ENCODE results near the gene TMEM59L. TPM values are rescaled to one million over a fixed set of nuclear protein-coding genes. Genes with fewer than 3 reads are reported as not detected.

Gene TMEM59L
- total RNA-seq, 3 donors from 2014 or later (not counting 1 experiment from before 2014, with no cell fraction given): not detected

DNA sequence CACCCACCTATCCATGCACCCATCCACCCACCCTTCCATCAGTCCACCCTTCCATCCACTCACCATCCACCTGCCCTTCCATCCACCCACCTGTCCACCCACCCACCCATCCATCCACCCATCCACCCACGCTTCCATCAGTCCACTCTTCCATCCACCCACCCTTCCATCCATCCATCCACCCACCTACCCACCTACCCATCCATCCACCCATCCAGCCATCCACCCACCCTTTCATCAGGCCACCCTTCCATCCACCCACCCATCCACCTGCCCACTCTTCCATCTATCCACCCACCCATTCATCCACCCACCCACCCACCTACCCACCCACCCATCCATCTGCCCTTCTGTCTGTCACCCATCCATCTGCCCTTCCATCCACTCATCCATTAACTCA is 41.2 kb downstream of the TMEM59L start:
- Mint-ChIP-seq H3K27me3 (ENCODE audit: low read depth in 2 of 2) (no peaks in the 10 kb centered on the region), H3K4me3 (no peak overlapping the region), H3K36me3 (no peaks in the 10 kb centered on the region), H3K4me1 (peaks cover 28 to 55% of the 10 kb centered on the region in 2 donors), H3K27ac (no peak overlapping the region), H3K9me3 (peaks cover 0 to 4% of the 10 kb centered on the region in 2 donors)
- H3K36me3 ChIP-seq (ENCODE audit: control insufficient read depth, insufficient read depth, low read length): no peaks in the 10 kb centered on the region
- DNase-seq: no peak
- H3K27me3 ChIP-seq (ENCODE audit: control insufficient read depth, insufficient read depth, low read length): no peaks in the 10 kb centered on the region
- no peaks in the 10 kb centered on the region for H3K9me3 ChIP-seq (ENCODE audit: control insufficient read depth, insufficient read depth, low read length)
- no peak overlapping the region for H3K4me3 ChIP-seq (ENCODE audit: low read length)
- H3K4me1 ChIP-seq (ENCODE audit: control insufficient read depth, insufficient read depth, low read length): peaks cover 20% of the 10 kb centered on the region
- intact Hi-C loops (cut with micrococcal nuclease): no loop called here
- WGBS (ENCODE audit: insufficient coverage): 95% methylated on average over 1 of the region's 1 CpG
- ATAC-seq: no peak
- H3K27ac ChIP-seq (ENCODE audit: low read length): no peak overlapping the region
- TF ChIP-seq, protein P1, sequence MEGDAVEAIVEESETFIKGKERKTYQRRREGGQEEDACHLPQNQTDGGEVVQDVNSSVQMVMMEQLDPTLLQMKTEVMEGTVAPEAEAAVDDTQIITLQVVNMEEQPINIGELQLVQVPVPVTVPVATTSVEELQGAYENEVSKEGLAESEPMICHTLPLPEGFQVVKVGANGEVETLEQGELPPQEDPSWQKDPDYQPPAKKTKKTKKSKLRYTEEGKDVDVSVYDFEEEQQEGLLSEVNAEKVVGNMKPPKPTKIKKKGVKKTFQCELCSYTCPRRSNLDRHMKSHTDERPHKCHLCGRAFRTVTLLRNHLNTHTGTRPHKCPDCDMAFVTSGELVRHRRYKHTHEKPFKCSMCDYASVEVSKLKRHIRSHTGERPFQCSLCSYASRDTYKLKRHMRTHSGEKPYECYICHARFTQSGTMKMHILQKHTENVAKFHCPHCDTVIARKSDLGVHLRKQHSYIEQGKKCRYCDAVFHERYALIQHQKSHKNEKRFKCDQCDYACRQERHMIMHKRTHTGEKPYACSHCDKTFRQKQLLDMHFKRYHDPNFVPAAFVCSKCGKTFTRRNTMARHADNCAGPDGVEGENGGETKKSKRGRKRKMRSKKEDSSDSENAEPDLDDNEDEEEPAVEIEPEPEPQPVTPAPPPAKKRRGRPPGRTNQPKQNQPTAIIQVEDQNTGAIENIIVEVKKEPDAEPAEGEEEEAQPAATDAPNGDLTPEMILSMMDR (IDR thresholded peaks at IDR 0.05): no peak

DNA sequence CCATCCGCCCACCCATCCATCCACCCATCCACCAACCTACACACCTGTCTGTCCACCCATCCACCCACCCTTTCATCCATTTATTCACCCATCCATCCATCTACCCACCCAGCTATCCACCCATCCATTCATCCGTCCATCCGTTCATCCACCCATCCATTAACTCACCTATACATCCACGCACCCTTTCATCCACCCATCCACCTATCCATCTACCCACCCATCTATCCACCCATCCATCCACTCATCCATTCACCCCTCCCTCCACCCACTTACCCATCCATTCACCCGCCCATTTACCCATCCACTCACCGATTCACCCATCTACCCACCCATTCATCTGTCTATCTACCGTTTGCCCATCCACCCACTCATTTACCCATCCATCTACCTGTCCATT is 41.8 kb downstream of the TMEM59L start:
- no peak overlapping the region for H3K27ac Mint-ChIP-seq
- DNase-seq: no peak
- TF ChIP-seq, protein P1 (IDR thresholded peaks at IDR 0.05): no peak
- H3K27me3 Mint-ChIP-seq (ENCODE audit: low read depth in 2 of 2): no peaks in the 10 kb centered on the region
- H3K4me1 Mint-ChIP-seq: peaks cover 27 to 54% of the 10 kb centered on the region in 2 donors
- intact Hi-C loops (cut with micrococcal nuclease): no loop called here
- WGBS (ENCODE audit: insufficient coverage): 97% methylated on average over 7 of the region's 7 CpGs
- no peaks in the 10 kb centered on the region for H3K36me3 Mint-ChIP-seq
- no peaks in the 10 kb centered on the region for H3K27me3 ChIP-seq (ENCODE audit: control insufficient read depth, insufficient read depth, low read length)
- H3K4me1 ChIP-seq (ENCODE audit: control insufficient read depth, insufficient read depth, low read length): peaks cover 20% of the 10 kb centered on the region
- H3K4me3 Mint-ChIP-seq: no peak overlapping the region
- ATAC-seq: no peak
- H3K36me3 ChIP-seq (ENCODE audit: control insufficient read depth, insufficient read depth, low read length): no peaks in the 10 kb centered on the region
- no peak overlapping the region for H3K27ac ChIP-seq (ENCODE audit: low read length)
- H3K9me3 ChIP-seq (ENCODE audit: control insufficient read depth, insufficient read depth, low read length): no peaks in the 10 kb centered on the region
- H3K9me3 Mint-ChIP-seq: peaks cover 0 to 4% of the 10 kb centered on the region in 2 donors
- no peak overlapping the region for H3K4me3 ChIP-seq (ENCODE audit: low read length)

DNA sequence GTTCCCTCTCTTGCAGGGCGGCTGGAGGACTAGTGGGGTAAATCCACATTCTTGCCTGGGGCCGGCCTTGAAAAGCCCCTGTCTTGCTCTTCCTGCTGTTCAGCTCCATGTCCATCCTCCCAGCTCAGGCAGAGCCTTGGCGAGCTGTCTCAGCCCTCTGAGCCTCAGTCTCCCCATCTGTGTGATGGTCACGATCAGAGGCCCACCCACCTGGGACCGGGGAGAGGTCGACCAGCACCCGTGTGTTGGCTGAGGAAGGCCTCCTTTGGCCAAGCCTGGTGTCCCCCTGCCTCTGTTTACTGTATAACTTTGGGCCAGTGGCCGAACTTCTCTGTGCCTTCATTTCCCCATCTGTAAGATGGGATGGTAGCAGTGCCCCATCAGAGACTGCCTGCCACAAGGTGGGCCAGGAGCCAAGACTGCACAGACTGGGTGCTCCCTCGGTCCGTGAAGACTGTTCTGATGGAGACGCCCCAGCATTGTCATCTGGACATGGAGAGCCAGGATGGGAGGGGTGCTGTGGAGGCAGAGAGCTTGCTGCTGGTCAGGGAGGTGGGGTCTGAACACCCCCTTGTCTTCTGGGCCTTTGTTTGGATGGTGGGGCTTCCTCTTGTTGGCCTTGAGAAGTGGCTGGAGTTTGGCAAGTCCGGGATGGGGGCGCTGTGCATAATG is 42.6 kb downstream of the TMEM59L start:
- no peak for DNase-seq
- H3K27me3 ChIP-seq (ENCODE audit: control insufficient read depth, insufficient read depth, low read length): no peaks in the 10 kb centered on the region
- TF ChIP-seq, protein P1 (IDR thresholded peaks at IDR 0.05): no peak
- Mint-ChIP-seq H3K36me3 (no peaks in the 10 kb centered on the region), H3K27me3 (ENCODE audit: low read depth in 2 of 2) (no peaks in the 10 kb centered on the region), H3K27ac (no peak overlapping the region), H3K4me1 (peaks cover 20 to 45% of the 10 kb centered on the region in 2 donors), H3K4me3 (no peak overlapping the region), H3K9me3 (peaks cover 0 to 4% of the 10 kb centered on the region in 2 donors)
- no peak overlapping the region for H3K4me3 ChIP-seq (ENCODE audit: low read length)
- no peaks in the 10 kb centered on the region for H3K36me3 ChIP-seq (ENCODE audit: control insufficient read depth, insufficient read depth, low read length)
- peaks cover 15% of the 10 kb centered on the region for H3K4me1 ChIP-seq (ENCODE audit: control insufficient read depth, insufficient read depth, low read length)
- intact Hi-C loops (cut with micrococcal nuclease): no loop called here
- no peak for ATAC-seq
- H3K9me3 ChIP-seq (ENCODE audit: control insufficient read depth, insufficient read depth, low read length): no peaks in the 10 kb centered on the region
- WGBS (ENCODE audit: insufficient coverage): 97% methylated on average over 13 of the region's 13 CpGs
- H3K27ac ChIP-seq (ENCODE audit: low read length): no peak overlapping the region

Measured in natural killer cell (primary cell).